HG02840 (cell line): ENCODE data around the gene FAT4.

Experiments used
- ATAC-seq: cut with Tn5 transposase; IDR thresholded peaks from one replicate; pipeline ENCODE4 v1.9.1; 2021; ENCODE audit warnings: mild to moderate bottlenecking, moderate library complexity, moderate number of reproducible peaks; ENCODE audit not compliant: unreplicated experiment, low FRiP score

The FAT4 gene

DNA sequence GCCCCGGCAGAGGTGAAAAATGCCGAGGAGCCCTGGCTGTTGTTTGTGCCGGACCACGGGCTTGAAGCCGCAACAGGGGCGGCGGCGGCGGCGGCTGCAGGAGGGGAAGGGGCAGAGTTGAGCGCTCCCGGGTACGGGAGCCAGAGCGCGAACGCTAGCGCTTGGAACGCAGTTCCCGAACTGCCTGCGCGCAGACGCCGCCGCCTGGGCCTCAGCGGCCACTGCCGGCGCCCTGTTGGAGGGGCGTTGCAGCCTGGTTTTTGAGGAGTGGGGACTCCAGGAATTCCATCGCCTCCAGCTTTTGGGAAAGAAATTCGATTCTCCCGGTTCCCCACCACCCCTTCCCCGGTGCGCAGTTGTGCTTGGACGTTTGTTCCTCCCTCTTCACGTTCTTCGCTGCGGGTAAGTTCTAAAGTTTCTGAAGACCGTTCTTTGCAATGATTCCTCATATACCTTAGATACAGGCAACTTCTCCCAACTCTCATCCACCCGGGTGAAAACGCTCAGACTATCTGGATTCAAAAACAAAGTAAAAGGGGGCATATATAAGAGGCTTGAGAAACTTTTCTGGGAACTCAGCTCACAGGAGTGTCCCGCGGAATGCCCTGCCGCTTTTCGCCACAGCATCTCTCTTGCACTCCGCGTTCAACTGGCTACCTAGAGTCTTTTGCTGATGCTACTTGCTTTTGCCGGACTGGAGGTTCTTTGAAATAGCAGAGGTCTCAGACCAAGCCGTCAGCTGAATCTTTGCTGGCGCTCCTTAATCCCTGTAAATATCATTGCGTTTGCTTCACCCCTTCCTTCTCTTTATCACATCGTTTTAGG is 1.0 kb downstream of the FAT4 start:
- ATAC-seq, result no peak

GRCh38 chr4:125316401-125316790 is 1.6 kb downstream of the FAT4 start:
- ATAC-seq, result no peak

DNA sequence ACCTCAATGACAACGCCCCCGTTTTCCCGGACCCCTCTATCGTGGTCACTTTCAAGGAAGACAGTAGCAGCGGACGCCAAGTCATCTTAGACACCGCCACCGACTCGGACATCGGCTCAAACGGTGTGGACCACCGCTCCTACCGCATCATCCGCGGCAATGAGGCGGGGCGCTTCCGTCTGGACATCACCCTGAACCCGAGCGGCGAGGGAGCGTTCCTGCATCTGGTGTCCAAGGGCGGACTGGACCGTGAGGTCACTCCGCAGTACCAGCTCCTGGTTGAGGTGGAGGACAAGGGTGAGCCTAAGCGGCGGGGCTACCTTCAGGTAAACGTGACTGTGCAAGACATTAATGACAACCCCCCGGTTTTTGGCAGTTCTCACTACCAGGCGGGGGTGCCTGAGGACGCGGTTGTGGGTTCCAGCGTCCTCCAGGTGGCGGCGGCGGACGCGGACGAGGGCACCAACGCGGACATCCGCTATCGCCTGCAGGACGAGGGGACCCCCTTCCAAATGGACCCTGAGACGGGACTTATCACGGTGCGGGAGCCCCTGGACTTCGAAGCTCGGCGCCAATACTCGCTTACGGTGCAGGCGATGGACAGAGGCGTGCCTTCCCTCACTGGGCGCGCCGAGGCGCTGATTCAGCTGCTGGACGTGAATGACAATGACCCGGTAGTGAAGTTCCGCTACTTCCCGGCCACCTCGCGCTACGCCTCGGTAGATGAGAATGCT is 2.2 kb downstream of the FAT4 start:
- ATAC-seq, result no peak

DNA sequence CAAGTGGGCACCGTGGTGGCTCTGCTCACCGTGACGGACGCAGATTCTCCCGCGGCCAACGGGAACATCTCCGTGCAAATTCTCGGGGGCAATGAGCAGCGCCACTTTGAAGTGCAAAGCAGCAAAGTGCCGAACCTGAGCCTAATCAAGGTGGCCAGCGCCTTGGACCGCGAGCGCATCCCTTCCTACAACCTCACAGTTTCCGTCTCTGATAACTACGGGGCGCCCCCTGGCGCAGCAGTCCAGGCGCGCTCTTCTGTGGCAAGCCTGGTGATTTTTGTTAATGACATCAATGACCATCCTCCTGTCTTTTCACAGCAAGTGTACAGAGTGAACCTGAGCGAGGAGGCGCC is 2.7 kb downstream of the FAT4 start:
- ATAC-seq, result no peak

DNA sequence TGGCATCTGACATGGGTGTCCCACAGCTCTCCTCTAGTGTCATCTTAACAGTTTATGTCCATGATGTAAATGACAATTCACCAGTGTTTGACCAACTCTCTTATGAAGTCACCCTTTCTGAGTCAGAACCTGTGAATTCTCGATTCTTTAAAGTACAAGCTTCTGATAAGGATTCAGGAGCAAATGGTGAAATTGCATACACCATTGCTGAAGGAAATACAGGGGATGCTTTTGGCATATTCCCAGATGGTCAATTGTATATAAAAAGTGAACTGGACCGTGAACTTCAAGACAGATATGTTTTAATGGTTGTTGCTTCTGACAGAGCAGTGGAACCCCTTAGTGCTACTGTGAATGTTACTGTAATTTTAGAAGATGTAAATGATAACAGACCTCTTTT is 4.6 kb downstream of the FAT4 start:
- no peak for ATAC-seq

DNA sequence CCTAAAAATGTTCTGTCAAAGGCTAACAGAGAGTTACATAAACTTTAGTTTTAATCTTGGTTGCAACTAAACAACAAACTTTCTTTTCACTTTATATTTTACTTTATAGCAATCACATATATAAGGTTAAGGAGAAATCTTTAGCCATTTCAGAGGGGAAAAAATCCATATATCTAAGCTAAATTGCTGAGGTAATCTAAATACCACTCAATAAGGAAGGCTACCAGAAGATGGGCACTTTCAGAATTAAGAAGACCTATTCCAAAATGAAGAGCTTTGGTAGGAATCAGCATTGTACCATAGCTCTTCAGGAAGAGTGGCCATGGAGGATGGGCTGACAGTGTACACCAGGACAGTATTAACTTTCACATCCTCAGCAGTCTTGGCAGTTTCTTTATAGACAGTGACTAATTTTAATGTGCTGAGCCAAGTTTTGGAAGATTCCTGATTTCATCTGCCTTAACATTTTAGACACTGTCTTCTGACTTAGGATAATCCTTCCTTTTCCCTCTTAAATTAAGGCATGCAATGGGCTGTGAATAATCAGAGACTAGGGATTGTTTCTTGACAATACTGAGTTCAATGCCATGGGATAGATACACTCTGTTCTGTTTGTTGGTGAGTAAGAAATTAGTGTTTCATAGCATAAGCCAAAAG is 7.1 kb downstream of the FAT4 start:
- ATAC-seq, result no peak

DNA sequence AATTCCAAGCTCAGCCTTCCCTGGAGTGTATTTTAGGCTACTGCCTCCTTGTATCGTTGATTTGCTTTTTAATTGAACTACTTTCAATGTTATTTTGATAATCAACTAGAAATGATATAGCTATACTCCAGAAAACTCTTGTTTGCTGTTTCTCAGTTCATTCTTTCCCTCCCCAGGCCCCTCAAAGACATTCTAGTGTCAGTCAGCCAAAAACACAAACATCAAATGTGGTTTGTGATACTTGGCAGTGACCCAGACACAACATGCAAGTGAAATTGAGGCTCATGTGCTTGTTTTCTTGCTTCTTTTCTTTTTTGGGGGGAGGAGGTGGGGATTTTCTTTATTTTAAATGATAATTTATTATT is 7.6 kb downstream of the FAT4 start:
- ATAC-seq, result no peak

GRCh38 chr4:125323654-125324053 is 8.9 kb downstream of the FAT4 start:
- ATAC-seq, result no peak

GRCh38 chr4:125325733-125326132 is 11.0 kb downstream of the FAT4 start:
- no peak for ATAC-seq

DNA sequence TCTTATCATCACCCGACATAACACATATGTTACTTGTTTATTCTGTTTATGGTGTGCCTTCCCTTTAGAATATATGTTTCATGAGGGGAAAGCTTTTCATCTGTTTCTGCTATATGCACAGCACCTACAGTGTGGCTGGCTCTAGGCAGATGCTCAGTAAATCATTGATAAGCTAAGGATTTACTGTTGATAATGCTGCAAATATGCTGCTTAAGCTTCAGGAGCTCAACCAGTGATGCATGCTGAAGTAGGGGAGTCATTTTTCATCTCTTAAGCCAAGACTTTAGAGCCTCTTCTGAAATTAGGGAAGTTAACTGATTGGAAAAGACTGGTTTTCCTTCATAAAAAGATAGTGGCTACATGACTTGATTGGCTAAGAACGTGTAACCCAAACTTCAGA is 16.4 kb downstream of the FAT4 start:
- ATAC-seq, result no peak

DNA sequence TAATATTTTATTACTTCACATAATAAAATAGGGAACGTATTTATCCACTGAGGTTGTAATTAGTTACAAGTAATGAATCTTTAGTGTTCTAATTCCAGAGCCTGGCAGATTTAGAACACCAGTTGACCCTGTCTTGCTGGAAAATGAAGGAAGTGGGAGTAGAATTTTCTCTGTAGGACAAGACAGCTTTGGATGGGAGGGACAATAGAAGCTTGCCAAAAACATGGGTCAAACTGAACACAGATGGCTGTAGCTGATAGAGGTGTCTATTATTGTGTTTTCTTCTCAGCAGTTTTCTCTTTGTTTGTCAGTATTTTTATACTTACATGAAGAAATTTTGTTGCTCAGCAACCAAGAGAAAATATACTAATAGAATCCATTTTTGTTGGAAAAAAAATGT is 20.2 kb downstream of the FAT4 start:
- no peak for ATAC-seq

DNA sequence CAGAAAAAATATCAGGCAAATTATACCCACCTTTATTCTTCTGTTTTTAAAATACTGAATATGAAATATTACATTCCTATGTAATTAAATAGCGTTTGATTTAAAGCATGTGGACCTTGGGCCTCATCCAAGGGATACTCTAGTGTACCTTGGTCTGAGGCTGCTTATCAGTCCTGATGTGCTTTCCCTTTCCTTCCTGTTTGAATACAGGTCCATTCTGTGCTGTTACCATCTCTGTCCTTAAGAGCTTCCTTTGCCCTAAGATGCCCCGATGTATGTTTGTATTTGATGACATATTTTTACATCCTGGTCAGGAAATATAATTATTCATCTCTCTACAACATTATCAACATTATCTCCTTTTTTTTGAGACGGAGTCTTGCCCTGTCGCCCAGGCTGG is 24.1 kb downstream of the FAT4 start:
- ATAC-seq, result no peak

DNA sequence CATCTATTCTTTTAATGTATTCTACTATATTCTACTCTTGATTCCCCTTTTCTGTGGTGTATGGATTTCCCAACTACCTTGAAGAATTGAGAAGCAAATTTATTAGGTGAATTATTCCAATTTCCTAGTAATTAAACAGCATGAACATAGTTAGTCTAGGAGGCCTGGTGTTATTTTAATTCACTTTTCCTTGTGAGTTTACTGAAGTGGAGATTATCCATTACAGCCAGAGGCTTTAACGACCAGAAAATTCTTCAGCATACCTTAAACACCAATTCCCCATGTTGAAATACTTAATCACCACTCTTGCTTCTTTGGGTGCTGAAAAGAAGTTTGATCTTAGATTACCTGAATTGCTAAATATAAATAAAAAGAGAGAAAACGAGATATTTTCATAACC is 29.4 kb downstream of the FAT4 start:
- no peak for ATAC-seq

DNA sequence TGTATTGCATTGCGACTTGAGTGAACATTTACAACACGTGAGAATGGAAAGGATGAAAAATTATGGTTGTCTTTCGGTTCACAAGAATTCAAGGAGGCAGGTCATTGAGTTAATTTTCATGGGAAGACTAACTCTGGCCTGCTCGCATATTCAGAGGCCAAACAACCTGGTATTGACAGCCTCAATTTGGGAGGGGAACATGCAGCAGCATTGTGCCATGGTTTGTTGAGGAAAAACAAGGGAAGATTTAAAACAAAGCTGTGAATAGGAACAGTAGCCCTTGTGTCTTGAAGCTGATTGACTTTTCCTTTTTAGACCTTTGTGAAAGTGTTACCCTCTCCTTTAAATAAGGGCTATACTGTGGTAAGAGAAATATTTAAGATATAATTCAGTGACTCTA is 31.9 kb downstream of the FAT4 start:
- no peak for ATAC-seq

DNA sequence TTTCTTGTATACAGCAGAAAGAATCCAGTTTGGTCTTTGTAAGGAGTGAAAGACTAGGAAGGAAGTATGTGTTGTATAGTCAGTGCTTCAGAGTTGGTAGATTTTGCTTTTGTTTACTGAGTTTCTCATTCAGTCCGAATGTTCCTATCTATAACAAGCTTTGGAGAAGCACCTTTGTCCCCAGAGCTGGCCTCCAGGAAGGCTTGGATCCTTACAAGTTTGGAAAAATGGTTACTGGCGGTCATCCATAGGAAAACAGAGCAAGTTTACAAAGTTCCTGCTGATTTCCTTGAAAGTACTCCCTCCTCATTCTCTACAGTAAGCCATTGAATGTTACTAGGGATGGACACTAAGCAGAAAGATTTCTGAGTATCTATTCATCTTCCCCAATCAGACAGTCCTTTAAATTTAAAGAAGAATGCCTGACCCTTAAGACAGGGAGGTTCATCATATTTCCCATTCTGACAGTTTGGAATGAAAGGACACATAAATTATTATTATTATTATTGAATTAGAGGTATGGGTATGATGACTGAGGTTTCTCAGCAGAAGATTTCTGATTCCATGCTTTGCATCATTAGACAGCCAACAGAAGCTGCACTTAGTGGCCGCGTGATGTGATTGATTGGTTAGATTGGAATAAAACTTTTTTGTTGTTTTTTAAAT is 35.8 kb downstream of the FAT4 start:
- ATAC-seq, result no peak

DNA sequence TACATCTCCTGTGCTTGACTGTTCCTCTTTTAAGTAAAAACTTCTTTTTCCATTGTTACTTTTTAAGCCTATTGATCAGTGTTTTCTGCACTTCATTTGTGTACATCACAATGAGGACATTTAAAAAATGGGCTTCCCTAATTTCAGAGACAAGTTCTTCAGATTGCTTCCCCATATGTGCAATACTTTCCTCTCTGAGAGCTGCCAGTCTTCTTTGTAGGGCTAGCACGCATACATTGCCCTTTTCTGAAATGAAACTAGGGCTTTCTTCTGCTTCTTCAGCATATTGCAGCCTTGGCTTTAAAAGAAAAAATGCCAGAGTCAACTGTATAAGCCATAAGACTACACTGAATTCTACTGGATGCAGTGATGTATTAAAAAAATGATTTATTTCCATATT is 37.8 kb downstream of the FAT4 start:
- no peak for ATAC-seq

GRCh38 chr4:125353131-125353530 is 38.4 kb downstream of the FAT4 start:
- ATAC-seq, result no peak

- no peak for ATAC-seq
These were observed 41.0 kb downstream of the FAT4 start for GRCh38 chr4:125355791-125356190.

DNA sequence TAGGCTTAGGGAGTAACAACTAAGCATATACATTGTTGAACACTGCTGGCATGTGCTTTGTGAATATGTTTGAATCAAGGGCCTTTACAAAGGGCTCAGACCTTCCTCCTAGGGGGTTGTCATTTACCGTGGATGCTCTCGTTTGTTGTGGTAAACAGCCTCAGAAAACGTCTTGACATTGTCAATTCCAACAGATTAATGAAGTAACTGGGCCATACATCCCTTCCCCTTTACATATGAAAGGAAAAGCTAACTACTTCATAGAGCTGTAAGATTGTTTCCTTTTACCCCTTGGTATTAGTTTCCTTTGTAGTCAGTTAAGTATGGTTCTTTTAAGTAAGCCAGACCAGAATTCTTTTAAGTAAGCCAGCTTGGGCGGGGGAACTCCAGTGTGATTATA is 42.9 kb downstream of the FAT4 start:
- ATAC-seq, result no peak

- no peak for ATAC-seq
These were observed 43.7 kb downstream of the FAT4 start for GRCh38 chr4:125358453-125358852.

DNA sequence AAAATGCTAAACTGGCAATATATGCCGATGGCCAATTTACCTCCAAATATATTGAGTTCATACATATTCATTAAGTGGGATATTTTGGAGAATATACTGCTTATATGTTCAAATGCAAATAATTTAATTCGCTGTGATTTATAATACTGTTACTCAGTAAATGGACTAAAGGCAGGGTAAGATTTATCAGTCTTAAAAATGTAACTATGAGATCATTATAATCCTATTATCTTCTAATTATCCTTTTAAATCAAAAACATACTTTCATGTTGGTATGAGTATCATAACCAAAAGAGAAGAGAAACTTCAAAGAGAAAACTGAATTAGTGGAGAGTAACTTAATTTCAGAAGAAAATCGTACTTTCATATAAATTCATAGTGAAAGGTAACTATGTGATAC is 44.6 kb downstream of the FAT4 start:
- ATAC-seq, result no peak
